Activated effector memory CD4-positive, alpha-beta T cell treated with Interleukin-2 at 50 U/mL for 16 hours (primary cell): ENCODE data around the gene MALT1.

Experiments
- DNase-seq: peaks from one replicate; pipeline ENCODE4 v3.0.0-alpha.2; 2020

MALT1 gene

DNA sequence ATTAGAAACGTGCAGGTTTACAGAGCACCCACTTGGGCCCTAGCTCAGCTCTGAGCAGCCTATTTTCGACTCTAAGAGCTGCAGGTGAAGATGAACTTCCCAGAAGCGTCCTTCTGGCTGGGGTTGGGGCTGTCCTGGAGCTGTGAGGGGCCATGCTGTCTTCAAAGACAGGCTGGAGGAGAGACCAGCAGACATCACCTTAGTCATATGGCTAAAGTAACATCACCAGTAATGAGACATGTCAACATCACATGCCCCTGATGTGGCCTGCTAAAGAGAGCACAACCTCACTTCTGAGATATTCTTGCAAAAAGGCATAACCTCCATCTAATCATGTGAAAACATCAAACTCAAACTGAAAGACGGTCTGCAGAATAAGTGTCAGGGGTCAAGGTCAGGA is 106.2 kb downstream of the MALT1 start:
- no peak for DNase-seq

DNA sequence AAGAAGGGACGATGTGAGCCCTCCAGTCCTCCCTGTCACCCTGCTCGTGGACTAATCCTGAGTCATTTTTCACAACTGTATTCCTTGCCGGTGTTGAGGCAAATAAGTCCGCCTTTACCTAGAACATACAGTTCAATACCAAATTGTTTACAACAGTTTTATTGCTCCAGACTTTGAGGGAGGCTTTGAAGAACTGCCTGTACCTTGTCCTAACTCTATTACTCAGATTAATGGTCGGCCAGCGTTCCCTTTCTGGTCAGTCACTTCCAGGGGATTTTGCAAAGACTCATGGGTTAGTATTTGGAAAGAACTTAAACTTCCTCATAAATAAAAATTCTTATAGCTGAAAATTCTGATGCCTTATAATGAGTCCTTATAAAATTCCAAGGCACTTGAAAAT is 108.3 kb downstream of the MALT1 start:
- DNase-seq: no peak

DNA sequence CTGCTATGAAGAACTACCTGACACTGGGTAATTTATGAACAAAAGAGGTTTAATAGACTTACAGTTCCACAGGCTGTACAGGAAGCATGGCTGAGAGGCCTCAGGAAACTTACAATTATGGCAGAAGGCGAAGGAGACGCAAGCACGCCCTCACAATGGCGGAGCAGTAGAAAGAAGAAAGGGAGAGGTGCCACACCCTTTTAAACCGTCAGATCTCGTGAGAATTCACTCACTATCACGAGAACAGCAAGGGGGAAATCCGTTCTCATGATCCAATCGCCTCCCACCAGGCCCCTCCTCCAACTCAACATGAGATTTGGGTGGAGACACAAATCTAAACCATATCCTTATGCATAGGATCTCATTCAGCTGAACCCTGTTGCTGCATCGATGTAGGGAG is 108.8 kb downstream of the MALT1 start:
- no peak for DNase-seq

DNA sequence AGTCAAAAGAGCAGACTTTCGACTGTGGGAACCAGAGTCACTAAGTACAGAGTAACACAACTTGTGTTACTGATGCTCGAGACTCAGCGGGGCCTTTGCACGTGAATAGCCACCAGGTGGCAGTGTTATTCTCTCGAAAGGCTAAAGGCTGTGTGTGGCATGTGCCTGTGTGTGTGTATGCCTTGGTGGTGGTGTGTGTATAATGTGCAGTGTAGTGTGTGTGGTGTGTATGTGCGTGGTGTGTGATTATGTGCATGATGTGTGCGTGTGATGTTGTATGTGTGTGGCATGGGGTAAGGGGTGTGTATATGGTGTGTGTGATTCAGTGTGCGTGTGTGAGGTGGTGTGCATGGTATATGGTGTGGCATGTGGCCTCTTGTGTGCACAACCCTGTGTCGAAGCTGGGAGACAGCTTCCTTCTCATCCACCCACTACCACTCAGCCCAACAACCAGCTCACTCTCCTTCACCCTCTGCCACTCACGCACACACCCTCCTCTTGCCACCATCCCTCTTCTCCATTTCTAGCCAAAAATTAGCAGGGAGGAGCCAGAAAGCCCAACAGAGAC is 110.4 kb downstream of the MALT1 start:
- DNase-seq: peak; percentile 46

DNA sequence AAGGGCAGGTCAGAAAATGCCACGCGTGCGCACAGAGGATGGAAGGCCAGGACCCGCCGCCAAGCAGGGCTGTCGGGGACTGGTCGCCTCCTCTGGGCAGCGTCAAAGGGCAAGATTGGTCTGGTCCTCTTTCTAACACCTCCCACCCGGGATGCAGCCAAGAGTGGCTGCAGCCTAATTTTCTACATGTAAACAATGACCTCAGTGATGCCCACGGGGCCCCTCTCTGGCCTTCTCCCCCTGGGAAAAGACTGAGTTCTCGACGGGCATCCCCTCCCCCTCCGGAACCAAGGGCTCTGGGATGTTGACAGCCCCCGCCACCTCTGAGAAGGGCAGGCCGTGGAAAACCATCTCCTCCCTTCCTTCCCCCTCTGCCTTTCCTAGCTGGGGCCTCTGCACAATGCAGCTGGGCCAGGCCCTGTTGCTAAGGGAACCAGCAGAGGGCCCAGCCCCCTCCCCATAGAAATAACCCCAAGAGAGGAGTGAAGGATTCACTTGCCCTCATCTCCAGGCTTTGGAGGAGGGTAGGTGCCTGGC is 113.4 kb downstream of the MALT1 start:
- no peak for DNase-seq

DNA sequence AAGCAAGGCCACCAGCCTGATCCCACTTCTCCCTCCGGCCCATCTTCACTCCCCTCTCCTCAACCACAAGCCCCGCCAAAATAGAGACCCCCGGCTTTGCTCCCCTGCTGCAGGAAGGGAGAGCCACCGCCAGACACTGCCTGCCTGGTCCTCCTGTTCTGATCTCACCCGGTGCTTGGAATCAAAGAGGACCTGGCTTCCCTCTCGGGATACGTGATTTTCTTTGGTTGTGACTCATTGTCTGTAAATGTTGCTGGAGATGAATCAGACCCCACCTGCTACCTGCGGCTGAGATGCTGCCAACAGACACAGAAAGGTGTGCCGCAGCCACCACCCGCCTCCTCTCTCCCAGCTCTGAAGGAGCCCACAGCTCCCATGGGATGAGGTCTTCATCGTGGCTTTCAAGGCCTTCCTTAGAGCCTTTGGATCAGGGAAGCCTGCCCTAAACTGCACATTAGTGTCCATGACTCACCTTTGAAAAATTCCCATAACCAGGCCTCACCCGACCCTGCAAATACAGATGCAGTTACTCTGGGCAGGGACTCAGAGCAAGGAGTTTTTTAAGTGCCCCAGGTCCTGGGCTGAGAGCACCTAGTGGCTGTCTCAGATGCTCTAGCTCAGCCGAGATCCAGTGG is 114.0 kb downstream of the MALT1 start:
- DNase-seq: no peak

DNA sequence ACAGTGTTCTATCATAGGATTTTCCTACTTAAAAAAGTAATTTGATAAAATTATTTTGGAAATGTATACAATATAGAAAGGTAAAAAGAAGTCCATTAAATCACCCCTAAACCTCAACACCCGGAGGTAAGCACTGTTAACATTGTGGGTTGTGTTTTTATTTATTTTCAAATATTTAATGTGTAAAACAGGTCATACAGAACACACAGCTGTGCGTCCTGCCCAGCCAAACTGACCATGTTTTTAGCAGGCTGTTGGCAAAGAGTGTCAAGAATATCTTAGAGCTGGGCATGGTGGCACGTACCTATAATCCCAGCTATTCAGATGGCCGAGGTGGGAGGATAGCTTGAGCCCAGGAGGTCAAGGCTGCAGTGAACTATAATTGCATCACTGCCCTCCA is 114.6 kb downstream of the MALT1 start:
- DNase-seq: no peak

DNA sequence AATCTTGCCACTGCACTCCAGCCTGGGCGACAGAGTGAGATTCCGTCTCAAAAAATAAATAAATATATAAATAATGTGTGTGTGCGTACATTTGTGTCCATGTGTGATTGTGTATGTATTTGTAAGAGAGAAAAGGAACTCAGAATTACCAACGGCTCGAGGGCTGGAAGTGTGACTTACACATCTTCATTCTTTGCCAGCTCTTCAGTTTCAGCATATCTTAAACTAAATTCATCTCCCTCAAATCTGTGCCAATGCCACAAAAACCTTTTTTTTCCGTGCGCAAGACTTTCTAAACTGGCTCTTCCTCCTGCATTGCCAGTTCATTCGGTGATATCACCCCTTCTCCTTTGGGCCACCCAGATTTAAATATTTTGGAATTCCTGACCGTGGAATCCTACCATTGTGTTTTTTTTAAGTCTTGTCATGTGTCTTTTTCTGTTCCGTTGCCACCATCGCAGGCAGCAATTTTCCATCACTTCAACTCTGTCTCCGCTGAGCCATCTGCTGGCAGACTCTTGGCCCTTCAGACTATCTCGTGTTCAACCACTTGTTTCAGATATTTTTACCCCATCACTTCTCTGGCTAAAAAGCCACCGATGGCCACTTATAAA is 116.4 kb downstream of the MALT1 start:
- no peak for DNase-seq

DNA sequence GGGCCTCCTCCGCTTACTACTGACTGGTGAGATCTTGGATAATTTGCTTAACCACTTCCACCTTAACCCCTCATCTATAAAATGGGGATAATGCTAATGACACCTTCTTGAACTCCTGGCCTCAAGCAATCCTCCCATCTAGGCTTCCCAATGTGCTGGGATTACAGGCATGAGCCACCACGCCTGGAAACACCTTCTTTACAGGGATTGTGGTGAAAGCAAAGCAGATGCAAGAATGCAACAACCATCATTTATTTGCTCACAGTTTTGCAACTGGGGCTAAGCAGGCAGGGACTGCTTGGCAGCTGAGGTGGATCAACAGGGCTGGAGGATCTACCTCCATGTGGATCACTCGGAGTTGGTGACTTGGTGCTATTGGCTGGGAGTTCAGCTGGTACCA is 117.2 kb downstream of the MALT1 start:
- DNase-seq: no peak

DNA sequence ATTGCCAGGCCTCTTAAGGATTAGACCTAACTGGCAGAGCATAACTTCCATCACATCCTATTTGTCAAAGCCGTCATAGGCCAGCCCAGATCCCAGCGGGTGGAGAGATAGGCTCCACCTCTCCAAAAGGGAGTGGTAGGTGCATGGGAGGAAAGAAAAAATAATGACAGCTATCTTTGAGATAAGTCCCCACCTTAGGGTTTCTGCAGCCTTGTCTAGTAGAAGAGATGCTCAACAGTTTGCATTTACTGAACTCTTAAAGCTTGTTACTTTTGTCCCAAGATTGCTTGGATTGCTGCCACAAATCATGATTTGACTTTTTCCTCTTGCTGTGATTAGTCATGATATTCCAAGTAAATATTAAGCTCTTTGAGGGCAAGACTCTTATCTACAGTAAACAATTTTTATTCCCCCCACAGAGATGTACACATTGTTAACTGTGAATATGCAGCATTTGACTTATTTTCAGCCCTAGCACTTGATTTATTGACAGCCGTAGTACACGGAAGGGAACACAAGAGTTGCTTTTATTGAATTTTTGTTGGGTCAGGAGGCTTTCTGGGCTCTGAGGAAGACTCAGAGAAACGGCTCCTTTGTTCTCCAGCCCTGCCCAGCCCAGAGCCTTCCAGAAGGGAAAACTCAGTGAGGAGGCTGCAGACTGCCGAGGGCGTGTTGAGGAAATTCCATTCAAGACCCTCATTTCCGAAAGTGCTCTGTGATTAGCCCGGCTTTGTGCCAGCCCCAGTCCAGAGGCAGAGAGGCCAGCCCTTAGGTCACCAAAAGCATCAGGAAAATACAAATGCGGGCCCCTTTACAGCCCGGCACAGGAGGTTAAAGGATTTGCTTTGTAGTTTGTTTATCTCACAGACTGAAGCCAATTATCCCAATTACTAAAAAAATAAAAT is 118.0 kb downstream of the MALT1 start:
- no peak for DNase-seq

DNA sequence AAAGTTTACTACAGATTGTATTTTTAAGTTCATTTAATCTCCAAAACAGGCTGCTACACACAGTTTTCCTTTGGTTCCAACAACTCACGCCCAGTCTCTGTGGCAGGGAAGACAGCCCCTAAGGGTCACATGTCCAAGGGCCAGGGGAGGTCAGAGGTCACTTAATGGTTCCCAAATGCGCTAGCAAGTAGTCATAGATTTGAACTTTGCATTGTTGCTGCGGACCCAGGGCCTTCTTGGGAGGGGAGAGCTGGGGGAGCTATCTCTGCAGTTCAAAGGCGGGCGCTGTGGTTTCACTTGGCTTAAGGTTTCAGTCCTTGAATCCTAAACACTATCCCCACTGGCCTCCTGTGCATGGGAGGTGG is 118.6 kb downstream of the MALT1 start:
- no peak for DNase-seq

DNA sequence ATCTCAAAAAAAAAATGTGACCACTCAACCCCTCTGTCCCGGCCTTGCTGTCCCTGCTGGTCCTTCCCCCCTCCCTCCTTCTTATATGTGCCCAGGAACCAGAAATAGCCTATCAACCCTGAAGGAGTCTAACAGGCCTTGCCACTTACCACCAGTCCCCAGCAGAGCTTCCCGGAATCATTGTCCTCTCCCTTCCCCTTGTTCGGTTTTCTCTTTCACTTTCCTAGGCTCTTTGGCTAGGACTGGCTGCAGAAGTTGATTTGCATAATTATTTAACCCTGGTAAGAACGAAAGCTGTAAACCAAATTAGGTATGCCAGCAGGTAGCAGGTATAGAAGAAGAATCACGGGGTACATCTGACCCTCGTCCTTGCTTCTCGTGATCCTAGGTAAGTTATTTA is 120.8 kb downstream of the MALT1 start:
- DNase-seq: no peak

DNA sequence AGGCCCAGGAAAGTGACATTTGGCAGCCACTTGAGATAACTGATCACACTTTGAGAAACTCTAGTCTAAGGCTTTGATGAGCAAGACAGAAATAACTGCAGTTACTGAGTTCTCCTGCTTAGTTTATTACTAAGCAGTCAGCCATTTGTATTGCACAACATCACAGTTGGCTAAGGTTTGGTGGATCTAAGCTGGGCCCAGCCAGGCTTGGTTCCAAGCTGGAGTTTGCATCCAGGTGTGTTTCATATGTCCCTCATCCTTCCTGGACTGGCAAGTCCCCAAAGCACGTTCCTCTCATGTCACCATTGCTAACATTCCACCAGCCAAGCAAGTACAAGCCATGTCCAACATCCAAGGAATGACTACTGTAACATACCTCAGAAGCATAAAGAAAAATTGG is 122.1 kb downstream of the MALT1 start:
- DNase-seq: no peak

DNA sequence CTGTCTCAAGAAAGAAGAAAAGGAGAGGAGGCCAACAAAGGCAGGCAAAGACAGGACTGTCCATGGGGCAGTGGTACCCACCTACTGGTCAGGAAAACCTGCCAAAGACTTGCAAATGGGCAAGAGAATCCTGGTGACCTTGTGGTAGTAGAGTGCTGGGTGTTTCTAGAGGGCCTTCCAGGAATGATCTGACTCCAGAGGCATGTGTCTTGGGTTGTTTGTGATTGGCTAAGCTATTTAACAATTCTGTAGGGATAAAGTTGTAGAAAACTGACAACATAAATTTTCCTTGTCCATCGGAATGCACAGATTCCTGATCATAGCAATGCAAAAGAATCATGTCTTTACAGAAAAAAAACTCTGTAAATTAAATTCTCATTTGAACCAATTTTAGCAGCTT is 125.0 kb downstream of the MALT1 start:
- no peak for DNase-seq

DNA sequence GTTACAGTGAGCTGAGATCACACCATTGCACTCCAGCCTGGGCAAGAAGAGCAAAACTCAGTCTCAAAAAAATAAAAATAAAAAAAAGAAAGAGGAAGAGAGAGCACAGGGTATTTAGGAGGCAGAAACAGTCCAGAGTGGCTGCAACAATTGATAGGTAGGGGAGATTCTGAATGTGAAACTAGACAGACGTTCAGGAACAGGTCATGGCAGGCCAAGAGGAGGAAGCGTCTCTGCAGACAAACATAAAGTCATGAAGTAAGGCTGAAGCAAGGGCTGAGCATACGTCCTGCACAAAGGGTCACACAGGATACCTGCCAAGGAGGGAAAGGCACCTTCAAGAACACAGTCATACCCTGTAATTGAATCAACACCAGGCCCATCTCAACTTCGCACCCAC is 129.3 kb downstream of the MALT1 start:
- no peak for DNase-seq

DNA sequence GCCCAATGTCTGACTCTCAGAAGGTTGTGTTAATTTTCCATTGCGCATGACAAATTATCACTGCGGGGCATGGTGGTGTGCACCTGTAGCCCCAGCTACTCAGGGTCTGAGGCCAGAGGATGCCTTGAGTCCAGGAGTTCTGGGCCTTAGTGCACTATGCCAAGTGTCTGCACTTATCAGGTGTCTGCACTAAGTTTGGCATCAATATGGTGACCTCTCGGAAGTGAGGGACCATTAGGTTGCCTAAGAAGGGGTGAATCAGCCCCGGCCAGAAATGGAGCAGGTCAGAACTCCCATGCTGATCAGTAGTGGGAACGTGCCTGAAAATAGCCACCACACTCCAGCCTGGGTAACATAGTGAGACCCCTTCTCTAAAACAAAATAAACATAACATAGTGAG is 131.7 kb downstream of the MALT1 start:
- DNase-seq: no peak

DNA sequence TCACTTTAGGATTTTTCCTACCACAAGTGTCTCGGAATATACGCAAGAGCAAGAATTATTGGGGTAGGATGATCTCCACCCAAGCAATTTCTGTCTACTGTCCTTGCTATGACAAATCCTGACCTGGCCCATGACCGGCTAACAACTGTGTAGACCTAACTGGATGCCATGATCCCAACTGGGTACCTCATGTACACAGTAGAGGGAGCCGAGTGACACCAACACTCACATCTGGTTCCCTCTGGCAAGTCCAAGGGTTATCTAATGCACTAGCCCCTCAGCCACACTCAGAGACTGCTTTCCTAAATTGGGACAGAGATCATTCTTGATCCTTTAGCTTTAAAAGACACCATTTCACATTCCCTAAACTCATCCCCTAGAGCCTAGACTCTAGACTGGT is 132.7 kb downstream of the MALT1 start:
- DNase-seq: no peak
